Common myeloid progenitor, CD34-positive (primary cell): ENCODE results near the gene ZSWIM1.

ENCODE experiments used
- CTCF ChIA-PET: fragments of 350-600 bp; sonication (Branson Sonifier 250); formaldehyde crosslinking; loops from one replicate; lab custom pipeline; 2021; ENCODE audit warnings: antibody characterized with exemption; lab: Charles Lee
- POLR2A ChIA-PET: fragments of 350-600 bp; sonication (Branson Sonifier 250); formaldehyde crosslinking; loops from one replicate; lab custom pipeline; 2021; ENCODE audit warnings: antibody characterized with exemption; lab: Charles Lee
- DNase-seq, 3 donors: peaks; one replicate each; pipeline versions ENCODE4 v3.0.0 to v3.0.0-alpha.2; 2013
- H3K27ac ChIP-seq, 2 experiments: 1 replicate in 1 of 2; 2 replicates in 1 of 2; pipeline ENCODE4 v1.7.0; 2013; ENCODE audit warnings: inconsistent platforms in 2 of 2, low read length in 2 of 2, mild to moderate bottlenecking in 2 of 2, low read depth in 1 of 2, moderate library complexity in 1 of 2; ENCODE audit not compliant: severe bottlenecking in 2 of 2, insufficient read depth in 1 of 2, poor library complexity in 1 of 2
- H3K27me3 ChIP-seq, 5 experiments: replicated peaks in 2 of 5; 1 replicate in 3 of 5; 2 replicates in 2 of 5; pipeline versions ENCODE4 v1.6.1 to v1.7.0; 2013; ENCODE audit warnings: low read length in 4 of 5, mild to moderate bottlenecking in 2 of 5, moderate library complexity in 2 of 5, inconsistent platforms in 1 of 5; ENCODE audit not compliant: insufficient read depth in 5 of 5, control insufficient read depth in 4 of 5
- H3K36me3 ChIP-seq, 4 experiments: 1 replicate in 2 of 4; 2 replicates in 2 of 4; pipeline versions ENCODE4 v1.6.1 to v1.7.0; 2013; ENCODE audit warnings: low read length in 3 of 4, control low read depth in 1 of 4, mild to moderate bottlenecking in 1 of 4; ENCODE audit not compliant: control insufficient read depth in 4 of 4, insufficient read depth in 4 of 4
- H3K4me1 ChIP-seq, 4 experiments: 1 replicate in 3 of 4; 2 replicates in 1 of 4; pipeline versions ENCODE4 v1.6.1 to v1.7.1; 2013; ENCODE audit warnings: low read length in 3 of 4, mild to moderate bottlenecking in 3 of 4, control low read depth in 1 of 4, inconsistent platforms in 1 of 4, moderate library complexity in 1 of 4; ENCODE audit not compliant: control insufficient read depth in 4 of 4, insufficient read depth in 4 of 4; ENCODE audit errors: control extremely low read depth in 1 of 4
- H3K4me3 ChIP-seq, 7 experiments: 1 replicate in 4 of 7; 2 replicates in 3 of 7; pipeline versions ENCODE4 v1.5.1 to v1.7.0; 2013; ENCODE audit warnings: mild to moderate bottlenecking in 7 of 7, low read length in 6 of 7, moderate library complexity in 6 of 7, inconsistent platforms in 2 of 7, low read depth in 2 of 7, control low read depth in 1 of 7; ENCODE audit not compliant: insufficient read depth in 4 of 7, control insufficient read depth in 1 of 7; ENCODE audit errors: extremely low read depth in 1 of 7
- H3K9me3 ChIP-seq, 5 experiments: 1 replicate in 4 of 5; 2 replicates in 1 of 5; pipeline versions ENCODE4 v1.6.1 to v1.7.1; 2013; ENCODE audit warnings: low read length in 4 of 5, mild to moderate bottlenecking in 2 of 5, inconsistent platforms in 1 of 5, low read depth in 1 of 5, moderate library complexity in 1 of 5; ENCODE audit not compliant: control insufficient read depth in 4 of 5, insufficient read depth in 2 of 5; ENCODE audit errors: control extremely low read depth in 1 of 5
- WGBS: methylation state at CpG from one replicate; pipeline ENCODE4 v1.1.5; 2013; ENCODE audit not compliant: insufficient coverage; 5-methylcytosine and 5-hydroxymethylcytosine counted together

ZSWIM1 gene

DNA sequence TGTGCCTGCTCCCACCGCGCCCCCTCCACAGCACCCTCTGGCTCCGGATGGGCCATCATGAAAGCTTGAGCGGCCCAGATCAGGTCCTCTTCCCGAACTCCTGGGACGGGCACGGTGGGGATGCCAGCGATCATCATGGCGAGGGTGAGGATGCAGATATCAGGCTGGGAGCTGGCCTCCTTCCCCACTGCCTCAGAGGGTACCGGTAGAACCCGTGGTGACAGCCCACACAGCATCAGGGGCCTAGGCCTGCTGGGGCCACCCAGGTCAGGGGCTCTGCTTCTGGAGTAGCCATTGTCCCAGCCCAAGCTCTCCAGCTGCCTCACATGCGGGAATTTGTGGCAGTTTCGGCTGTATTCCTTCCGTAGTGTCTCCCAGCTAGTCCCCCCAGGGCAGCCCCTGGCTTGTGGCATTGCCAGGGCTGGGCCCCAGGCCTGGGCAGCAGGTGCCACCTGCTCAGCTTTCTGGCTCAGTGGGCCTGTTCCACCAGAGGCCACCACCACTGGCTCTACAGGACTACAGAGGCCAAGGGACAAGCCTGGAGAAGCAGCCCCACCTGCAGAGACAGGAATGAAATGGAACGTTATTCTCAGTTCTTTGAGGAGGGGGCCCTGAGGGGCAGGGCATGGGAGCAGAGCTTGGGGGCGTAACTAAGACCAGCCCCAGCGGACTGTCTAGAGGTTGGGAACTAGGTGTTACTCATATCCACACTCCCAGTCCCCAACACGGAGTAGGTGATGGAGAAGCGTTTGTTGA lies 5.7 kb downstream of the ZSWIM1 start:
- no peak for DNase-seq
- Histone ChIP-seq H3K36me3 (peaks cover 5 to 47% (median 35%) of the 10 kb centered on the region in 4 experiments), H3K27me3 (no peaks in the 10 kb centered on the region), H3K9me3 (no peaks in the 10 kb centered on the region), H3K4me3 (no peak overlapping the region), H3K27ac (peak overlapping the region in 1 of 2 experiments; percentile 64), H3K4me1 (peaks cover 4 to 70% (median 58%) of the 10 kb centered on the region in 4 experiments)
- CTCF ChIA-PET = interaction anchor here (1.1 to 1.7 kb wide), 4 partner anchors 10 to 78 kb away, joined by 3 to 4 read pairs (median 3); no protein-coding TSS in a partner anchor
- POLR2A ChIA-PET = no interaction called here
- 96% methylated on average over 16 of the region's 19 CpGs for WGBS

DNA sequence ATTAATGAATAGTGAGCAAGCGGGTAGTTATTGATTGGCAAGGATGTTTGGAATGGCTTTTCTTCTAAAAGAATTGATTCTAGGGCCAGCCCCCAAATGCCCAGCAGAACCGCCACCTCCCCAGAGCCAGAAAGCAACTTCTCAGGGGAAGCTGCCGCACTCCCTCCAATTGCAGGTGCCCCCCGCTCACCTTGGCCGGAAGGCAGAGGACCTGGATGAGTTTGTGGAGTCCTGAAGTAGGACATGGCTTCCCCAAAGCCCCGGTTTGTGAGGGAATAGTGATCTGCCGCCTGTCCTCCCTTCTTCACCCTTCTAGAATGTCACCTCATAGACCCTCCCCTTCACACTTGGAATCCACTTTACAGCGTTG lies 6.3 kb downstream of the ZSWIM1 start, which contains the start of gene SPATA25:
SPATA25 (minus strand) TSS at position 277 of the 370 bp plus-strand sequence; CDS start at position 245, 32 bp downstream.
- ChIA-PET CTCF (interaction anchor here (1.2 to 1.7 kb wide), 3 partner anchors 9 to 78 kb away, joined by 3 read pairs; no protein-coding TSS in a partner anchor), POLR2A (no interaction called here)
- peaks cover 10 to 70% (median 59%) of the 10 kb centered on the region in 4 experiments for H3K4me1 ChIP-seq
- H3K9me3 ChIP-seq = no peaks in the 10 kb centered on the region
- H3K27me3 ChIP-seq = no peaks in the 10 kb centered on the region
- DNase-seq = no peak
- no peak within 1 kb of the TSS for H3K4me3 ChIP-seq
- H3K27ac ChIP-seq = peak within 1 kb of the TSS in 1 of 2 experiments; percentile 64
- 100% methylated on average over 8 of the region's 8 CpGs for WGBS
- peaks cover 5 to 46% (median 35%) of the 10 kb centered on the region in 4 experiments for H3K36me3 ChIP-seq

DNA sequence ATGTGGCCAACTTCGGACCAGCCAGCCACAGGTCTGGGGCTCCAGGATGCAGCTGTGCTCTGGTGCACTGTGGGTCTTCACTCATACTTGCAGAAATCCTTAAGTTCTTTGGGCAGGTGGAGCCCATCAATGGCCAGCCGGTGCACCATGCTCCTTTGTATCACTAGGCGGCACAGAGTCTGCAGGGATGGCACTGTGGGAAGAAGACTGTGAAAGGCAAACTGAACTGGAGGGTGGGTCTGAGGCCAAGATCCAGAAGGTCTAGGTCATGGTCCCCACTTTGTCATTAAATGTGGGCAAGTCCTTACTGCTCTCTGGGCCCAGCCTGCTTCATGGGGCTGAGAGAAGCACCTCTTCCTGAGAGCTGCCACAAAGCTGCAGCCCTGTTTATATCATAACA lies 7.7 kb downstream of the ZSWIM1 start:
- Histone ChIP-seq H3K9me3 (no peaks in the 10 kb centered on the region), H3K4me3 (no peak overlapping the region), H3K36me3 (peaks cover 3 to 39% (median 30%) of the 10 kb centered on the region in 4 experiments), H3K27ac (no peak overlapping the region), H3K4me1 (peaks cover 12 to 72% (median 60%) of the 10 kb centered on the region in 4 experiments), H3K27me3 (no peaks in the 10 kb centered on the region)
- ChIA-PET CTCF (interaction anchor here (0.9 to 5.8 kb wide), 8 partner anchors 7 to 89 kb away, joined by 3 to 30 read pairs (median 12); partner anchors contain the start of genes ZNF335 and ZSWIM1), POLR2A (interaction anchor here (0.6 kb wide), 1 partner anchor 32 kb away, joined by 3 read pairs; no protein-coding TSS in a partner anchor)
- 89% methylated on average over 3 of the region's 3 CpGs for WGBS
- DNase-seq = no peak

DNA sequence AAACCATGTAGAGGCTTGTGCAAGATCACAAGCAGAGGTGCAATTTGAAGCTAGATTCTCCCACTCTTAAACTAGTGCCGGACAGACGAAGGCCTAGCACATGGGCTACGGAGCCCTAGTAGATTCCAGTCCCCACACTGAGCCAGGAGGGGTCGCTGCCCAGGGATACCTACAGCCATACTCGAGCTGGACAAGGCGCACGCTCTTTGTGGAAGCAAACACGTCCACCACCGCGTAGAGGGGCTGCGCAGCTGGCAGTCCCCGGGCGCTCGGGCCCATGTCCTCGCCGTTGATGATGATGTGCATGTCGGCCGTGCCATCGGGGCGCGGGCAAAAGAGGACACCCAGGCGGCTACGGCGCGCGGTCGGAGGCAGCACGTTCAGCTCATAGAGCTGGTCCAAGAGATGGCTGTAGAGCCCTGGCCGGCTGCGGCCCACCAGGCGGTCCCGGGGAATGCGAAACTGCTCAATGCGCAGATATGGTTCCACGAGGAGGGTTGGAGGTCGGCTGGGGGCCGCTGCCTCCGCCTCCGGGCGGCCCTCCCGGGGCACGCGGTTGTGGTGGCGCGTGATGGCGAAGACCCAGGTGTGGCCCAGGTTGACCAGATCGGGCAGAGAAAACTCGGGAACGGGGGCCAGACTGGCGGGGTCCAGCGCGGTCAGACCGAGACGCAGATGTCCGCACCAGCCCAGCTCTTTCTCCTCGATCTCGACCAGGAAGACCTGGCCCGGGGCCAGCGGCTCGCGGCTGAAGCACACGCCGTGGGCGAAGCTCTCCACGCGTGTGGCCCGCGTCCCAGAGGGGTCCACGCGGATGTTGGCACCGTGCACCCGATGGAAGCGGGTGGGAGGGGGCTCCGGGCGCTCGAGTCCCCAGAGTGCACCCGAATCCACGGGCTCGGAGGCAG lies 9.3 kb downstream of the ZSWIM1 start:
- Histone ChIP-seq H3K4me3 (peak overlapping the region; percentile 52 to 86 (median 80)), H3K27ac (peak overlapping the region in 1 of 2 experiments; percentile 70), H3K27me3 (no peaks in the 10 kb centered on the region), H3K4me1 (peaks cover 10 to 58% (median 47%) of the 10 kb centered on the region in 4 experiments), H3K9me3 (no peaks in the 10 kb centered on the region), H3K36me3 (peaks cover 4 to 48% (median 30%) of the 10 kb centered on the region in 4 experiments)
- POLR2A ChIA-PET = interaction anchor here (0.5 to 2.7 kb wide), 8 partner anchors 9 to 212 kb away, joined by 3 to 12 read pairs (median 4); partner anchors contain the start of genes PCIF1, PLTP and ZSWIM1
- WGBS = under 1% methylated on average over 69 of the region's 79 CpGs
- peak; percentile 70 to 82 (median 81) for DNase-seq
- CTCF ChIA-PET = interaction anchor here (0.8 to 5.8 kb wide), 19 partner anchors 8 to 91 kb away, joined by 3 to 30 read pairs (median 4); partner anchors contain the start of genes ACOT8, PLTP, ZNF335 and ZSWIM1

DNA sequence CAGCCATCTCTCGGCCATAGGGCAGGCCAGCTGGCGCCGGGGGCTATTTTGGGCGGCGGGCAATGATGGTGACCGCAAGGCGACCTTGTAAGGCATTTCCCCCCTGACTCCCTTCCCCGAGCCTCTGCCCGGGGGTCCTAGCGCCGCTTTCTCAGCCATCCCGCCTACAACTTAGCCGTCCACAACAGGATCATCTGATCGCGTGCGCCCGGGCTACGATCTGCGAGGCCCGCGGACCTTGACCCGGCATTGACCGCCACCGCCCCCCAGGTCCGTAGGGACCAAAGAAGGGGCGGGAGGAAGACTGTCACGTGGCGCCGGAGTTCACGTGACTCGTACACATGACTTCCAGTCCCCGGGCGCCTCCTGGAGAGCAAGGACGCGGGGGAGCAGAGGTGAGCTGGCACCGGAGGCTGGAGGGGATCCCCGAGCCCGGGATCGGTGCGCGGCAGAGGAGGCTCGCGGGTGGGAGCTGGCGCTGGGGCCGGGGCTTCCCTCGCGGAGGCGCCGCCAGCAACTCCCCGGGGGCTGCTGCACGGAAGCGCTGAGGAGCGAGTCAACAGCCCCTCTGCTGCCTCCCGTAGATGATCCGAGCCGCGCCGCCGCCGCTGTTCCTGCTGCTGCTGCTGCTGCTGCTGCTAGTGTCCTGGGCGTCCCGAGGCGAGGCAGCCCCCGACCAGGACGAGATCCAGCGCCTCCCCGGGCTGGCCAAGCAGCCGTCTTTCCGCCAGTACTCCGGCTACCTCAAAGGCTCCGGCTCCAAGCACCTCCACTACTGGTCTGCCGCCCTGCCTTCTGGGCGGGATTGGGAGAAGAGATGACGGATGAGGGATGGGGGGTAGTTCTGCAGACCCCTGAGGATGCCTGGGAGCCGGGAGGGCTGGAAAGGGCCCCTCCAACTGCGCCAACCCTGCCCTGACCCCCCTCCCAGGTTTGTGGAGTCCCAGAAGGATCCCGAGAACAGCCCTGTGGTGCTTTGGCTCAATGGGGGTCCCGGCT lies 10.3 kb downstream of the ZSWIM1 start, which contains the start of the genes CTSA and NEURL2:
CTSA (plus strand) TSS at position 351 of the 999 bp plus-strand sequence; CDS start at position 585, 234 bp downstream.
NEURL2 (minus strand) TSS at position 224 of the 999 bp plus-strand sequence; CDS start at position 7, 217 bp downstream.
- Histone ChIP-seq H3K4me1 (peaks cover 8 to 49% (median 41%) of the 10 kb centered on the region in 4 experiments), H3K36me3 (peaks cover 7 to 53% (median 31%) of the 10 kb centered on the region in 4 experiments), H3K4me3 (peak within 1 kb of the TSS; percentile 52 to 86 (median 80)), H3K9me3 (no peaks in the 10 kb centered on the region), H3K27me3 (no peaks in the 10 kb centered on the region), H3K27ac (peak within 1 kb of the TSS; percentile 25 to 70)
- under 1% methylated on average over 58 of the region's 78 CpGs for WGBS
- POLR2A ChIA-PET = interaction anchor here (1.0 to 2.7 kb wide), 4 partner anchors 10 to 70 kb away, joined by 3 to 12 read pairs (median 7); partner anchors contain the start of genes PCIF1, PLTP and ZSWIM1
- CTCF ChIA-PET = interaction anchor here (0.5 to 5.8 kb wide), 13 partner anchors 10 to 91 kb away, joined by 3 to 30 read pairs (median 11); partner anchors contain the start of genes PLTP, ZNF335 and ZSWIM1
- peak; percentile 74 to 81 (median 79) for DNase-seq
